Measurements from ENCODE around the gene CSNK1G1. TPM values are rescaled to one million over a fixed set of nuclear protein-coding genes. Genes with fewer than 3 reads are reported as not detected.

The CSNK1G1 gene
- total and polyA plus RNA-seq, 2 experiments from 2014 or later, result 8.7 to 18.0 TPM

DNA sequence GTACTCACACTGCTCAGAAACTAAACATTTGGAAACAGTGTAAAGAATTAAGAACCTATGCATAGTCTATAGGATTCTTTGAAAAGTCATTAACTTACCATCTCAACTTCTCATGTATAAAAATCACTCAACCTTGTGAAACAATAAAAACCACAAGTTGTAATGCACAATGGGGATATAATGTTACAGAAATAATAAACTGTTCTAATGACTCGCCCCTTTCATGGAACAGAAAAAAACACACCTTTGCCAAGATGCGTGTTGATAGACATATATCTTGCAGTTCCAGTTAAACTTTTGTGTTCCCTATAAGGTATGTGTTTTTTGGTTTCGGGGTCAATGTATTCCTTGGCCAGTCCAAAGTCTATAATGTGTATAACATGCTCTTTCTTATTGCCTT lies 142.3 kb downstream of the CSNK1G1 start:
- Histone ChIP-seq H3K9me3 (ENCODE audit: low read depth) (no peaks in the 10 kb centered on the region), H3K4me3 (no peak overlapping the region), H3K36me3 (peaks cover 16% of the 10 kb centered on the region), H3K4me1 (ENCODE audit: low read depth) (peaks cover 8% of the 10 kb centered on the region), H3K27me3 (no peaks in the 10 kb centered on the region), H3K27ac (no peak overlapping the region)
- TF ChIP-seq CTCF (IDR thresholded peaks at IDR 0.05; ENCODE audit: low read depth, low read length), result no peak
- DNase-seq (ENCODE audit: low read depth in 1 of 2, low spot score in 1 of 2), result no peak

DNA sequence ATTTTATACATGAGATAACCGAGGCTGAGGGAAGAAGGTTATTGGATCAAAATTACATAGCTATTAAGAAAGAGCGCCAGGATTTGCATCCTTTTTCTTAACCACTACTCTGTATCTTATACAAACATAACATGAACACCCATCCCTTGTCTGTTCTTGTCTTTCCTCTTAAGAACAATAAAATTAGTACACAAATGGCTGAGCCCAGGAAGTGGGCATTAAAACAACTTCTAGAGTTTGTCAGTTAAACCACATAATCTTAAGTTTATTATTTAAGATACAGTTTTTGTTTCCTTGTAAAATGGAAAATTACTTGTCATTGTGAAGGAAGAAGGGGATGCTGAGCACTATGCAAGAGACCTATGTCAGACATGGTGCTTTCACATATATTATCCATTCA lies 144.3 kb downstream of the CSNK1G1 start:
- peaks cover under 1% of the 10 kb centered on the region for H3K4me1 ChIP-seq (ENCODE audit: low read depth)
- H3K36me3 ChIP-seq, result peaks cover 16% of the 10 kb centered on the region
- no peak for DNase-seq (ENCODE audit: low read depth in 1 of 2, low spot score in 1 of 2)
- H3K27me3 ChIP-seq, result no peaks in the 10 kb centered on the region
- H3K4me3 ChIP-seq, result no peak overlapping the region
- H3K27ac ChIP-seq, result no peak overlapping the region
- TF ChIP-seq CTCF (IDR thresholded peaks at IDR 0.05; ENCODE audit: low read depth, low read length), result no peak
- no peaks in the 10 kb centered on the region for H3K9me3 ChIP-seq (ENCODE audit: low read depth)

DNA sequence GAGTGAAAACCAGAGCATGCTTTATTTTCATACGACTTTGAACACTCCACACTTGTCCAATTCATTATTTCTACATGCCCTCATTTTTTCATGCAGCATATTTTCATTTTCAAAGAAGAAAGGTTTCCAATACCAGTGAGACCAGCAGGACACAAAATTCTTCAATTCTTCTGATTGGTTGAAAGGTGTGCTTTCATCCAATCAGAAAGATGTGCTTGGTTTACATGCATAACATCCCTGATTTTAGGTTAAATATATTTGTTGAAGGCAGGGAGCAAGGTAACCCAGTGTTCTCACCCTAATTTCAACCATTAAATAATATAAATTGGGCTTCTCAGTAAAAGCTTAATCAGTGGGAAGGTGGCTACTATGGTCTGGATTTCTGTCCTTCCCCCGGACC lies 145.6 kb downstream of the CSNK1G1 start:
- no peak overlapping the region for H3K27ac ChIP-seq
- DNase-seq (ENCODE audit: low read depth in 1 of 2, low spot score in 1 of 2), result no peak

GRCh38 chr15:64209680-64210334 lies 146.2 kb downstream of the CSNK1G1 start:
- Histone ChIP-seq H3K9me3 (ENCODE audit: low read depth) (no peaks in the 10 kb centered on the region), H3K27ac (no peak overlapping the region), H3K27me3 (no peaks in the 10 kb centered on the region), H3K36me3 (peaks cover 16% of the 10 kb centered on the region), H3K4me1 (ENCODE audit: low read depth) (no peaks in the 10 kb centered on the region), H3K4me3 (no peak overlapping the region)
- TF ChIP-seq CTCF (IDR thresholded peaks at IDR 0.05; ENCODE audit: low read depth, low read length), result peak; percentile 41
- DNase-seq (ENCODE audit: low read depth in 1 of 2, low spot score in 1 of 2), result peak; percentile 35 to 66

More for the DNA sequence above, 145.6 kb downstream of the CSNK1G1 start:
- no peak for TF ChIP-seq CTCF (IDR thresholded peaks at IDR 0.05; ENCODE audit: low read depth, low read length)
- H3K27me3 ChIP-seq, result no peaks in the 10 kb centered on the region
- H3K36me3 ChIP-seq, result peaks cover 16% of the 10 kb centered on the region
- no peaks in the 10 kb centered on the region for H3K9me3 ChIP-seq (ENCODE audit: low read depth)
- no peaks in the 10 kb centered on the region for H3K4me1 ChIP-seq (ENCODE audit: low read depth)
- H3K4me3 ChIP-seq, result no peak overlapping the region

- Histone ChIP-seq H3K4me1 (ENCODE audit: low read depth) (no peaks in the 10 kb centered on the region), H3K4me3 (no peak overlapping the region), H3K9me3 (ENCODE audit: low read depth) (no peaks in the 10 kb centered on the region), H3K27ac (no peak overlapping the region), H3K27me3 (no peaks in the 10 kb centered on the region), H3K36me3 (peaks cover 13% of the 10 kb centered on the region)
- DNase-seq (ENCODE audit: low read depth in 1 of 2, low spot score in 1 of 2), result no peak
- TF ChIP-seq CTCF (IDR thresholded peaks at IDR 0.05; ENCODE audit: low read depth, low read length), result no peak
These were observed 150.8 kb downstream of the CSNK1G1 start for GRCh38 chr15:64205202-64205601.

All from cardiac muscle cell (in vitro differentiated cells and primary cell).